PC-3 (cell line): ENCODE results near the gene BCAR1.

Source experiments
- CTCF ChIP-seq: fragments of 300-600 bp; sonication (generic); conservative IDR thresholded peaks from 2 replicates; pipeline ENCODE4 v1.5.1; 2017; ENCODE audit warnings: antibody characterized with exemption, low read depth, mild to moderate bottlenecking, low read length
- EZH2phosphoT487 ChIP-seq: fragments of 300-600 bp; sonication (generic); IDR thresholded peaks from 2 replicates; pipeline ENCODE4 v1.6.1; 2018; ENCODE audit warnings: mild to moderate bottlenecking, antibody characterized with exemption, low read length, borderline replicate concordance

- TF ChIP-seq CTCF (no peak), EZH2phosphoT487 (no peak)
Observed at GRCh38 chr16:75264999-75265910, 13.8 kb upstream of the BCAR1 start.
